Measurements from ENCODE around the gene PCDHB8.
"Not testable (repeated sequence)": the region's sequence is repeated elsewhere in the genome, so short reads cannot be mapped to it uniquely, and the experiment has no call there.

DNA sequence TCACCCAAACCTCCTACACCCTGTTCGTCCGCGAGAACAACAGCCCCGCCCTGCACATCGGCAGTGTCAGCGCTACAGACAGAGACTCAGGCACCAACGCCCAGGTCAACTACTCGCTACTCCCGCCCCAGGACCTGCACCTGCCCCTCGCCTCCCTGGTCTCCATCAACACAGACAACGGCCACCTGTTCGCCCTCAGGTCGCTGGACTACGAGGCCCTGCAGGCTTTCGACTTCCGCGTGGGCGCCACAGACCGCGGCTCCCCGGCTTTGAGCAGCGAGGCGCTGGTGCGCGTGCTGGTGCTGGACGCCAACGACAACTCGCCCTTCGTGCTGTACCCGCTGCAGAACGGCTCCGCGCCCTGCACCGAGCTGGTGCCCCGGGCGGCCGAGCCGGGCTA, 23.5 kb downstream of the PCDHB8 start:
- TF ChIP-seq, protein P1, sequence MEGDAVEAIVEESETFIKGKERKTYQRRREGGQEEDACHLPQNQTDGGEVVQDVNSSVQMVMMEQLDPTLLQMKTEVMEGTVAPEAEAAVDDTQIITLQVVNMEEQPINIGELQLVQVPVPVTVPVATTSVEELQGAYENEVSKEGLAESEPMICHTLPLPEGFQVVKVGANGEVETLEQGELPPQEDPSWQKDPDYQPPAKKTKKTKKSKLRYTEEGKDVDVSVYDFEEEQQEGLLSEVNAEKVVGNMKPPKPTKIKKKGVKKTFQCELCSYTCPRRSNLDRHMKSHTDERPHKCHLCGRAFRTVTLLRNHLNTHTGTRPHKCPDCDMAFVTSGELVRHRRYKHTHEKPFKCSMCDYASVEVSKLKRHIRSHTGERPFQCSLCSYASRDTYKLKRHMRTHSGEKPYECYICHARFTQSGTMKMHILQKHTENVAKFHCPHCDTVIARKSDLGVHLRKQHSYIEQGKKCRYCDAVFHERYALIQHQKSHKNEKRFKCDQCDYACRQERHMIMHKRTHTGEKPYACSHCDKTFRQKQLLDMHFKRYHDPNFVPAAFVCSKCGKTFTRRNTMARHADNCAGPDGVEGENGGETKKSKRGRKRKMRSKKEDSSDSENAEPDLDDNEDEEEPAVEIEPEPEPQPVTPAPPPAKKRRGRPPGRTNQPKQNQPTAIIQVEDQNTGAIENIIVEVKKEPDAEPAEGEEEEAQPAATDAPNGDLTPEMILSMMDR (optimal IDR thresholded peaks at IDR 0.05 in 1 of 3, IDR thresholded peaks at IDR 0.05 in 1 of 3, conservative IDR thresholded peaks at IDR 0.05 in 1 of 3; ENCODE audit: extremely low read depth in 1 of 3, insufficient read depth in 2 of 3, low read length in 3 of 3): not testable (repeated sequence)
- not testable (repeated sequence) for TF ChIP-seq EZH2 (IDR thresholded peaks at IDR 0.05; ENCODE audit: low read length)
